ENCODE measurements around the gene NUSAP1.
"Not testable (repeated sequence)": the region's sequence is repeated elsewhere in the genome, so short reads cannot be mapped to it uniquely, and the experiment has no call there.

The NUSAP1 gene

GRCh38 chr15:41332194-41333025 is at the start of gene NUSAP1, which contains the start of gene OIP5:
TSS of gene NUSAP1 (plus strand) at chr15:41332881. CDS start at chr15:41332958, 77 bp downstream.
TSS of gene OIP5 (minus strand) at chr15:41332591. CDS start at chr15:41332561, 30 bp downstream.
- intact Hi-C loops (cut with DNase I): loop anchor here (2.0 kb wide), 1 partner anchor 48 kb away; no protein-coding TSS in a partner anchor
- DNase-seq: peak; percentile 89 to 99 (median 94)

GRCh38 chr15:41282980-41283652 is 49.6 kb upstream of the NUSAP1 start:
- intact Hi-C loops (cut with DNase I): not testable (repeated sequence)
- peak in 2 of 10 donors; percentile 2 to 9 for DNase-seq

GRCh38 chr15:41283653-41284426 is 48.8 kb upstream of the NUSAP1 start:
- intact Hi-C loops (cut with DNase I): loop anchor here (2.0 kb wide), 1 partner anchor 49 kb away; the partner anchor contains the start of genes NUSAP1 and OIP5
- peak; percentile 91 to 99 (median 98) for DNase-seq

- peak in 1 of 10 donors; percentile 62 for DNase-seq
- intact Hi-C loops (cut with DNase I): loop anchor here (2.0 kb wide), 1 partner anchor 48 kb away; the partner anchor contains the start of genes NUSAP1 and OIP5
These were observed 48.1 kb upstream of the NUSAP1 start for GRCh38 chr15:41284427-41285177.

- peak in 1 of 10 donors; percentile 33 for DNase-seq
- intact Hi-C loops (cut with DNase I): loop anchor here (2.0 kb wide), 1 partner anchor 48 kb away; the partner anchor contains the start of genes NUSAP1 and OIP5
These were observed 47.4 kb upstream of the NUSAP1 start for GRCh38 chr15:41285285-41285684.

GRCh38 chr15:41286665-41287333 is 45.9 kb upstream of the NUSAP1 start:
- intact Hi-C loops (cut with DNase I): no loop called here
- DNase-seq: peak in 1 of 10 donors; percentile 16

GRCh38 chr15:41288464-41288863 is 44.2 kb upstream of the NUSAP1 start:
- intact Hi-C loops (cut with DNase I): no loop called here
- no peak for DNase-seq

- no peak for DNase-seq
- intact Hi-C loops (cut with DNase I): no loop called here
These were observed 42.7 kb upstream of the NUSAP1 start for GRCh38 chr15:41289953-41290352.

- intact Hi-C loops (cut with DNase I): no loop called here
- peak in 1 of 10 donors; percentile 45 for DNase-seq
These were observed 41.5 kb upstream of the NUSAP1 start for GRCh38 chr15:41291065-41291631.

GRCh38 chr15:41292521-41292920 is 40.2 kb upstream of the NUSAP1 start:
- no peak for DNase-seq
- intact Hi-C loops (cut with DNase I): no loop called here

GRCh38 chr15:41301139-41301538 is 31.5 kb upstream of the NUSAP1 start:
- DNase-seq; intact Hi-C loops (cut with DNase I): not testable (repeated sequence)

GRCh38 chr15:41301587-41301986 is 31.1 kb upstream of the NUSAP1 start:
- intact Hi-C loops (cut with DNase I): no loop called here
- no peak for DNase-seq

- intact Hi-C loops (cut with DNase I): no loop called here
- DNase-seq: no peak
These were observed 28.4 kb upstream of the NUSAP1 start for GRCh38 chr15:41304149-41304770.

- no peak for DNase-seq
- intact Hi-C loops (cut with DNase I): no loop called here
These were observed 25.0 kb upstream of the NUSAP1 start for GRCh38 chr15:41307679-41308078.

GRCh38 chr15:41309226-41309905 is 23.3 kb upstream of the NUSAP1 start:
- no peak for DNase-seq
- intact Hi-C loops (cut with DNase I): no loop called here

- DNase-seq: peak in 1 of 10 donors; percentile 64
- intact Hi-C loops (cut with DNase I): not testable (repeated sequence)
These were observed 11.8 kb upstream of the NUSAP1 start for GRCh38 chr15:41320805-41321330.

GRCh38 chr15:41323611-41324010 is 9.1 kb upstream of the NUSAP1 start:
- intact Hi-C loops (cut with DNase I): no loop called here
- DNase-seq: no peak
